Activated T-cell treated with anti-CD3 and anti-CD28 coated beads, Interleukin-2, amount 50 U/mL, for 4 hours (primary cell): Measurements from ENCODE around the gene CD8B2. TPM values are rescaled to one million over a fixed set of nuclear protein-coding genes. Genes with fewer than 3 reads are reported as not detected.
"Not testable (repeated sequence)": the region's sequence is repeated elsewhere in the genome, so short reads cannot be mapped to it uniquely, and the experiment has no call there.

Source experiments
- ATAC-seq, 2 donors: fragments of 200-7000 bp; cut with Tn5 transposase; one replicate each; pipeline ENCODE4 v1.10.0; 2021
- DNase-seq: peaks from one replicate; pipeline ENCODE4 v3.0.0-alpha.2; 2020
- H3K27me3 Mint-ChIP-seq: one replicate; pipeline ENCODE4 v1.8.0; 2021; ENCODE audit warnings: low read depth, mixed read lengths
- H3K36me3 Mint-ChIP-seq: one replicate; pipeline ENCODE4 v1.8.0; 2022; ENCODE audit warnings: mixed read lengths; ENCODE audit not compliant: insufficient read depth
- H3K4me1 Mint-ChIP-seq: one replicate; pipeline ENCODE4 v1.8.0; 2021; ENCODE audit warnings: low read depth, mixed read lengths
- H3K4me3 Mint-ChIP-seq: one replicate; pipeline ENCODE4 v1.8.0; 2021; ENCODE audit warnings: mild to moderate bottlenecking, moderate library complexity, mixed read lengths
- H3K9me3 Mint-ChIP-seq: one replicate; pipeline ENCODE4 v1.8.0; 2021; ENCODE audit warnings: mixed read lengths
- total RNA-seq, 3 donors: library from RNA; stranded (reverse); gene quantifications; one replicate each; pipeline ENCODE4 v1.2.1, GENCODE V29; 2021

Gene CD8B2
- total RNA-seq, result under 1 TPM; 0.11 to 0.21 (median 0.18) TPM

DNA sequence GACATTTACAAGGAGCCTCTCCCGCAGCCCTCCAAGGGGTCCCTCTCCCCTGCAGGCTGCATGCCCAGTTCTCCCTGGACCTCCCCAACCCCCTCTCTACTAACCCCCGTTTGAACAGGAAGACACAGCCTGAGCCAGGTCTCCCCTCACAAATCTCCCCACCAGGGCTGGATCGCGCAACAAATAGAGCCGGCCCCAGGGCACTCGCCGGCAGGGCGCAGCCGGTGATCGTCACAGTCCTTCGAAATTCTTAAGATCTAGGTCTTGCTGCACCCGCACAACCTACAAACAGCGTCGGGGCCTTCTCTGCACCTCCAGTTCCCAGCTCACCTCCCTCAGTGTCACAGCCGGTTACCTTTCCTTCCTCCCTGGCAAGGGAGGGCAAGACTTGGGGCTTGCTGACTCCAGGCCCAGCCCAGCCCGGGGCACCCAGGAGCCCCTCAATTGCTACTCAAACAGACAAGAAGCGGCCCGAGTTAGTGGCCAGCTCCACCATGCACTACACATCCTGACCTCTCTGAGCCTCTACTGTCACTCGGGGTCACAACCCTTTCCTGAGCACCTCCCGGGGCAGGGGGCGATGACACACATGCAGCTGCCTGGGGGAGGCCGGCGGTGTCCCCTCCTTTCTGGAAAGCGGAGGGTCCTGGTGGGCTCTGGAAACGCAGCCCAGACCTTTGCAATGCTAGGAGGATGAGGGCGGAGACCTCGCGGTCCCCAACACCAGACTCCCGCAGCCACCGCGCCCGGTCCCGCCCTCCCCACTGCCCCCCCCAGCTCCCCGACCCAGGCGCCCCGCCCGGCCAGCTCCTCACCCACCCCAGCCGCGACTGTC lies at the start of gene CD8B2:
Gene CD8B2, plus strand, starts transcription at position 814 of the 835 bp plus-strand sequence. CDS start 63 bp downstream, outside the sequence.
- ATAC-seq, result peak; percentile 20 to 49
- DNase-seq, H3K4me1 Mint-ChIP-seq, H3K9me3 Mint-ChIP-seq, H3K36me3 Mint-ChIP-seq, H3K4me3 Mint-ChIP-seq: not testable (repeated sequence)
- peaks cover 30% of the 10 kb centered on the region for H3K27me3 Mint-ChIP-seq

GRCh38 chr2:106461882-106462281 lies 25.3 kb upstream of the CD8B2 start:
- H3K4me1 Mint-ChIP-seq, DNase-seq, ATAC-seq, H3K36me3 Mint-ChIP-seq, H3K4me3 Mint-ChIP-seq, H3K9me3 Mint-ChIP-seq, H3K27me3 Mint-ChIP-seq: not testable (repeated sequence)

DNA sequence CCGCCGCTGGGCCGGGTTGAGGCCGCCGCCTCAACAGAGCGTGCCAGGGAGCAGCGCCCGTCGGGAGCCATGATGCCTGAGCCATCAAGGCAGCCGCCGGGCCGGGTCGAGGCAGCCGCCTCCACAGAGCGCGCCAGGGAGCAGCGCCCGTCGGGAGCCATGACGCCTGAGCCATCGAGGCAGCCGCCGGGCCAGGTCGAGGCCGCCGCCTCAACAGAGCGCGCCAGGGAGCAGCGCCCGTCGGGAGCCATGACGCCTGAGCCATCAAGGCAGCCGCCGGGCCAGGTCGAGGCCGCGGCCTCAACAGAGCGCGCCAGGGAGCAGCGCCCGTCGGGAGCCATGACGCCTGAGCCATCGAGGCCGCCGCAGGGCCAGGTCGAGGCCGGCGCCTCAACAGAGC lies 19.6 kb upstream of the CD8B2 start:
- H3K27me3 Mint-ChIP-seq, DNase-seq, ATAC-seq, H3K4me1 Mint-ChIP-seq, H3K9me3 Mint-ChIP-seq, H3K36me3 Mint-ChIP-seq, H3K4me3 Mint-ChIP-seq: not testable (repeated sequence)

GRCh38 chr2:106468107-106468506 lies 19.1 kb upstream of the CD8B2 start, which contains the start of gene RGPD3:
TSS of gene RGPD3 (minus strand) at chr2:106468413. CDS start at chr2:106468288, 125 bp downstream.
- not testable (repeated sequence) for ATAC-seq, H3K9me3 Mint-ChIP-seq, H3K4me1 Mint-ChIP-seq, DNase-seq, H3K4me3 Mint-ChIP-seq, H3K27me3 Mint-ChIP-seq, H3K36me3 Mint-ChIP-seq

DNA sequence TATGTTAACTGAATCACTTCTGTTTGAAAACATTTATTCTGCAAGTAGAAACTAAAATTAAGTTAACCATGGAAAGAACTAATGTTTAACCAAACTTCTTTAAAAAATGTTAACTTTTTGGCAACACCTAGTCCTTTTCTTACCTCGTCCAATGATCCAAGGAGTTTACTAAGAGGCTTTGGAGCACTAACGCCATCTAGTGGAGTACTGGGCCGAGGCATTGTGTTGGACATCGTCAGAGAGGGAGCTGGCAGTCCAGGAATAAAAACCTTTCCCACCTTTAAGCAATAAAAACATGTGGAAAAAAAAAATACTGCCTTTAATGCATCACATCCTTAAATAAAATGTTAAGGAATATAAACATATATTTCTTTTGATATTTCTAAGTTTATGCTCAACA lies 16.5 kb upstream of the CD8B2 start:
- H3K4me1 Mint-ChIP-seq, H3K4me3 Mint-ChIP-seq, H3K27me3 Mint-ChIP-seq, H3K9me3 Mint-ChIP-seq, H3K36me3 Mint-ChIP-seq: not testable (repeated sequence)
- ATAC-seq (peak in 1 of 2 donors; percentile 48), DNase-seq (peak; percentile 50)

DNA sequence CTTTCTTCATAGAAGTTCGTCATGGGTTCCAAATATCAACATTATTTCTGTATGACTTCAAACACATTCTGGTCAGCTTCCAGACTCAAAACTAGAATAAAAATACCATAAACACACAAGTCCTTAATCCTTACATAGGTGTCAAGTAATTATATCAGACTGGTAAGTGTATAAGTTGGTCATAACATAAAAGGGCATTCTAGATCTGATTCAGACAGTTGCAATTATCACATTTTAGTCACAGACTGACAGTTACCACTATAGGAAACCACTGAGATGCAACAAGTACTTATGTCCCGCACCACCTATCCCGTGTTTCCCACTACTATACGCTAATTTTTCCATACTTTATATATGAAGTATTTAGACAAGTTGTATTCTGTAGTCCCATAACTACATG lies 9.5 kb upstream of the CD8B2 start:
- not testable (repeated sequence) for ATAC-seq, H3K4me3 Mint-ChIP-seq, H3K36me3 Mint-ChIP-seq, H3K4me1 Mint-ChIP-seq, H3K9me3 Mint-ChIP-seq, H3K27me3 Mint-ChIP-seq, DNase-seq

GRCh38 chr2:106479563-106479962 lies 7.6 kb upstream of the CD8B2 start:
- not testable (repeated sequence) for DNase-seq, H3K27me3 Mint-ChIP-seq, H3K4me3 Mint-ChIP-seq, H3K36me3 Mint-ChIP-seq, H3K9me3 Mint-ChIP-seq, H3K4me1 Mint-ChIP-seq, ATAC-seq

DNA sequence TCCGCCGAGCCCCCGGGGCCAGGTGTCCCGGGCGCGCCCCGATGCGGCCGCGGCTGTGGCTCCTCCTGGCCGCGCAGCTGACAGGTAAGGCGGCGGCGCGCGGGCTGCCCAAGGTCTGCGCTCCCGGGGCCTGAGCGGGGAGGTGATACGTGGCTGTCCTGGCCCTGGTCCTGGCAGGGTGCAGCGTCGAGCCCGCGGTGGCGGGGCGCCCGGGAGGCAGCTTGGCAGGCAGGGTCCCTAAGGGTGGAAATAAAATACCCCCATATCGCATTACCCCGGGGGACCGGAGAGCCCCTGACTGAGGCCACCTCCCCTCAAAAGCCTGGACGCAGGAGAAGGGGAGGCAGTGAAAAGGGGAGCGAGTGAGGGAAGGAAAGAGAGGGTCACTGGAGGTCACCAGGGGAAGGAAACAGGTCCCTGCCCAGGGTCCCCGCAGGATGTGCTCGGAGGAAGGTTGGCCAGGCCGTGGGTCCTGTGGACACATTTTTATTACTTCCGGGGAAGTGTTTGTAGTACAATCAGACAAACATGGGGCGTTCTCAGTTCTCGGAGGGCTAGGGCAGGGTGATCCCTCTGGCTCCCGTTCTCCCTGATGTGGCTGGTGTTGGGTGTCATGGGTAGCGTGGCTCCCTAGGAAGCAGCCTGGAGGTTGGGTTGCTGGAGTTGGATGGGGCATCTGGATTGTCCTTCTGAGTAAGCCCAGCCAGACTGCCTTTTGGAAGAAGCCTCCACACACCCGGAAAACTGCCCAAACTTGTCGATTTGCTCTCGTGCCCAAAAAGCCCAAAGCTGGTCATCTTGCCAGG lies 425 bp downstream of the CD8B2 start:
- not testable (repeated sequence) for H3K4me1 Mint-ChIP-seq, H3K4me3 Mint-ChIP-seq, H3K9me3 Mint-ChIP-seq, H3K36me3 Mint-ChIP-seq, DNase-seq
- ATAC-seq, result peak; percentile 27 to 58
- H3K27me3 Mint-ChIP-seq, result peaks cover 30% of the 10 kb centered on the region

GRCh38 chr2:106489701-106490100 lies 2.5 kb downstream of the CD8B2 start:
- H3K36me3 Mint-ChIP-seq, DNase-seq, H3K4me1 Mint-ChIP-seq, ATAC-seq, H3K4me3 Mint-ChIP-seq, H3K9me3 Mint-ChIP-seq: not testable (repeated sequence)
- H3K27me3 Mint-ChIP-seq, result peaks cover 23% of the 10 kb centered on the region

DNA sequence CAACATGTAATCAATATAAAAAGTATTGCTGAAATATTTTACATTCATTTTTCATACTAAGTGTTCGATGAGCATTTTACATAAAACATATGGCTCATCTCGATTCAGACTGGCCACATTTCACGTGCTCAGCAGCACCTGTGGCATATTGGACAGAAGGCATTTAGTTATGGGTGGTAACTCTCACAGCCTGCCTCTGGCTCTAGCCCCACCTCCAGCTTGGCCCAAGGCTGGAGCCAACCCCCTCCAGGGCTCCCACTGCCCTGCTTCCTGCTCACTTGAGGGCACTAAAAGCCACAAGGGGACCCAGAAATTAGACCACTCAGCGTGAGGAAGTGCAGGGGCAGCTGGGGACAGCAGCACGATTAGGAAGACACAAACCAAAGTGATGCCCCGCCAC lies 5.2 kb downstream of the CD8B2 start:
- peaks cover 13% of the 10 kb centered on the region for H3K27me3 Mint-ChIP-seq
- H3K36me3 Mint-ChIP-seq, H3K4me3 Mint-ChIP-seq, ATAC-seq, DNase-seq, H3K9me3 Mint-ChIP-seq, H3K4me1 Mint-ChIP-seq: not testable (repeated sequence)

DNA sequence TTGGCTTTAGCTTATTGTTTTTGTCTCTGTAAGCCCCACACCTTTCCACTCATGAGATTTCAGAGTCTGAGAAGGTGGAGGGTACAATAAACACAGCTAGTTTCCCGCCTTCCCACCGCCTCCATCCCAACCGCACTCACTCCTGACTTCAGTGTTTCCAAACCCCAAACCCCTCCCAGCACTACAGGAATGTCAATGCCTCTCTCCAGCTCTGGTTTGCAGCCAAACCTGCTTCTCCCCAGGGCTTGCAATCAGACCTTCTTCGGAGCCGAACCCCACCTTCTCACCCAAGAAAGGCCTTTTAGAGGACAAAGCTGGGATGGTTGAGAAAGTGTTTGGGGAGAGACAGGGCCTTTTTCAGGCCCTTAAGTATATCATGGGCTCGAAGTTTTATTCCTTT lies 5.7 kb downstream of the CD8B2 start:
- ATAC-seq, DNase-seq, H3K36me3 Mint-ChIP-seq, H3K9me3 Mint-ChIP-seq, H3K4me1 Mint-ChIP-seq, H3K4me3 Mint-ChIP-seq, H3K27me3 Mint-ChIP-seq: not testable (repeated sequence)

DNA sequence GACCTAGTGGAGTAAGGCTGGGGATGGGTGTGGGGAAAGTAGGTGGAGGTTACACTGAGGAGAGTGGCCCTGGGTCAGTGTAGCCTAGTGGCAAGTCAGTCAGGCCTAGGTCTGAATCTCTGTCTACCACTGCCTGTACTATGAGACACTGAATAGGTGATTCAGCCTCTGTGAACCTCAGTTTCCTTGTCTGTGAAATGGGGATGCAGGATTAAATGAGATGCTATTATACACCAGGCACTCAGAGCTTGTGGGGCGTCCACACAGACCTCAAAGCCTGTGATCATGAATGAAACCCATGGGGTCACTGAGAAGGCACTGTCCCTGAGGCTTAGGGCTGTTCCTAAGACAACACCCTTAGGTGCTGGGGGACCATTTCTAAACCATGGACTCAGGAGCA lies 11.4 kb downstream of the CD8B2 start:
- H3K27me3 Mint-ChIP-seq, DNase-seq, H3K4me3 Mint-ChIP-seq, H3K9me3 Mint-ChIP-seq, H3K4me1 Mint-ChIP-seq, H3K36me3 Mint-ChIP-seq, ATAC-seq: not testable (repeated sequence)

DNA sequence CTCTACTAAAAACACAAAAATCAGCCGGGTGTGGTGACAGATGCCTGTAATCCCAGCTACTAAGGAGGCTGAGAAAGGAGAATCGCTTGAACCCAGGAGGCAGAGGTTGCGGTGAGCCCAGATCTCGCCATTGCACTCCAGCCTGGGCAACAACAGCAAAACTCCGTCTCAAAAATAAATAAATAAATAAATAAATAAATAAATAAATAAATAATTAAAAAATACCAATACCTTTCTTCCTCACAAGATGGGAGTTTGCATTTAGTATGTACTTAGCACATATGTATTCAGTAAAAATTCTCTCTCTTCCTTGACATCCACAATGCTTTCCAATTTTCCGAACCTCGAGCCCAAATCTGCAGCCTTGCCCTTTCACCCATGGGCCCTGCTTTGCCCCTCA lies 13.2 kb downstream of the CD8B2 start:
- not testable (repeated sequence) for H3K4me3 Mint-ChIP-seq, ATAC-seq, H3K27me3 Mint-ChIP-seq, H3K9me3 Mint-ChIP-seq, H3K4me1 Mint-ChIP-seq, DNase-seq, H3K36me3 Mint-ChIP-seq

- H3K4me1 Mint-ChIP-seq, H3K36me3 Mint-ChIP-seq, DNase-seq, H3K9me3 Mint-ChIP-seq, H3K4me3 Mint-ChIP-seq, H3K27me3 Mint-ChIP-seq, ATAC-seq: not testable (repeated sequence)
Measured at GRCh38 chr2:106502351-106502750, 15.2 kb downstream of the CD8B2 start.

DNA sequence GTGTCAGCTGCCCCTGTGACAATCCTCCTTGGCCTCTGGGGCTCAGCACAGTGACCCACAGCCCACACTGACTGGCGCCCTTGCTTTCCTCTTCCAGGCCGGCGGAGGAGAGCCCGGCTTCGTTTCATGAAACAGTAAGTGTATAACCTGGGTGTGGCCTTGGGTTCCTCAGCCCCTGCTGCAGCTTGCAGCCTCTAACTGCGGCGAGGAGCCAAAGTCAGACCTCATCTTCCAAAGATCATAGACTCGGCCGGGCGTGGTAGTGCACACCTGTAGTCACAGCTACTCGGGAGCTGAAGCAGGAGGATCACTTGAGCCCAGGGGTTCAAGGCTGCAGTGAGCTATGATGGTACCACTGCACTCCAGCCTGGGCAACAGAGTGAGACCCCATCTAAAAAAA lies 17.0 kb downstream of the CD8B2 start:
- not testable (repeated sequence) for H3K27me3 Mint-ChIP-seq, ATAC-seq, H3K4me3 Mint-ChIP-seq, H3K9me3 Mint-ChIP-seq, DNase-seq, H3K36me3 Mint-ChIP-seq, H3K4me1 Mint-ChIP-seq
